GM13976 (cell line): ENCODE measurements around the gene GATA5.

Experiments used
- DNase-seq: peaks from one replicate; pipeline ENCODE4 v3.0.0; 2012; ENCODE audit warnings: low spot score
- CTCF ChIP-seq: IDR thresholded peaks from 2 replicates; pipeline ENCODE4 v1.5.1; 2012; ENCODE audit warnings: borderline replicate concordance, mild to moderate bottlenecking; ENCODE audit not compliant: insufficient read depth; ENCODE audit errors: extremely low read depth, missing control alignments, control extremely low read depth
- in situ Hi-C: fragments of 300-500 bp; cut with MboI; formaldehyde crosslinking; loops from one replicate; pipeline ENCODE4 v1.12.0; 2022; ENCODE audit warnings: low sequenced_read_pairs, mixed read lengths, inconsistent platforms; ENCODE audit not compliant: unreplicated experiment

Gene GATA5

GRCh38 chr20:62418709-62419487 lies 56.9 kb downstream of the GATA5 start:
- no peak for TF ChIP-seq CTCF
- no peak for DNase-seq
- in situ Hi-C loops, result no loop called here

- in situ Hi-C loops, result no loop called here
- TF ChIP-seq CTCF, result no peak
- no peak for DNase-seq
These were observed 57.6 kb downstream of the GATA5 start for GRCh38 chr20:62417981-62418708.

GRCh38 chr20:62416651-62417637 lies 58.9 kb downstream of the GATA5 start:
- DNase-seq, result no peak
- TF ChIP-seq CTCF, result no peak
- in situ Hi-C loops, result no loop called here

GRCh38 chr20:62415354-62416111 lies 60.3 kb downstream of the GATA5 start:
- TF ChIP-seq CTCF, result no peak
- in situ Hi-C loops, result no loop called here
- DNase-seq, result no peak

- no peak for TF ChIP-seq CTCF
- in situ Hi-C loops, result no loop called here
- no peak for DNase-seq
These were observed 61.8 kb downstream of the GATA5 start for GRCh38 chr20:62413896-62414481.
